CD14-positive monocyte (primary cell): Measurements from ENCODE around the gene SIX5. TPM values are rescaled to one million over a fixed set of nuclear protein-coding genes. Genes with fewer than 3 reads are reported as not detected.
A peak's percentile ranks its signal among the peaks of the same experiment; 100 is the strongest.

Source experiments
- DNase-seq, 3 donors: peaks; one replicate each; pipeline ENCODE4 v3.0.0-alpha.2; 2011 to 2022
- H2AFZ ChIP-seq: 2 replicates; pipeline ENCODE4 v1.6.0; 2012; ENCODE audit warnings: mild to moderate bottlenecking, low read depth, low read length, inconsistent platforms; ENCODE audit not compliant: insufficient read depth, poor library complexity, severe bottlenecking
- H3K27ac ChIP-seq, 2 donors: 1 replicate in 1 of 2; 2 replicates in 1 of 2; pipeline ENCODE4 v1.5.1; 2012 to 2013; ENCODE audit warnings: low read length in 2 of 2, control low read depth in 1 of 2, inconsistent platforms in 1 of 2, low read depth in 1 of 2, mild to moderate bottlenecking in 1 of 2
- H3K27me3 ChIP-seq, 2 donors: one replicate each; pipeline versions ENCODE4 v1.6.0 to v1.6.1; 2011 to 2013; ENCODE audit warnings: low read length in 2 of 2; ENCODE audit not compliant: control insufficient read depth in 2 of 2, insufficient read depth in 2 of 2
- H3K36me3 ChIP-seq, 2 donors: replicated peaks in 1 of 2; 1 replicate in 1 of 2; 2 replicates in 1 of 2; pipeline versions ENCODE4 v1.5.1 to v1.6.1; 2012 to 2013; ENCODE audit warnings: low read length in 2 of 2, control low read depth in 1 of 2, inconsistent platforms in 1 of 2, mild to moderate bottlenecking in 1 of 2; ENCODE audit not compliant: insufficient read depth in 2 of 2, control insufficient read depth in 1 of 2
- H3K4me1 ChIP-seq, 2 donors: 1 replicate in 1 of 2; 2 replicates in 1 of 2; pipeline versions ENCODE4 v1.5.1 to v1.6.1; 2012 to 2013; ENCODE audit warnings: low read length in 2 of 2, control low read depth in 1 of 2, inconsistent platforms in 1 of 2, mild to moderate bottlenecking in 1 of 2, moderate library complexity in 1 of 2; ENCODE audit not compliant: insufficient read depth in 2 of 2, control insufficient read depth in 1 of 2
- H3K4me2 ChIP-seq: replicated peaks from 2 replicates; pipeline ENCODE3; 2012; ENCODE audit warnings: low read length, moderate library complexity, mild to moderate bottlenecking; ENCODE audit not compliant: poor library complexity, severe bottlenecking; ENCODE audit errors: extremely low read depth
- H3K4me3 ChIP-seq, 3 experiments: fragments of 200-600 bp in 1 of 3; sonication (generic) in 1 of 3; replicated peaks in 1 of 3; 1 replicate in 2 of 3; 2 replicates in 1 of 3; pipeline ENCODE4 v1.5.1; 2011 to 2013; ENCODE audit warnings: low read length in 3 of 3, mild to moderate bottlenecking in 3 of 3, control low read depth in 2 of 3, low read depth in 2 of 3, inconsistent platforms in 1 of 3, moderate library complexity in 1 of 3
- H3K79me2 ChIP-seq: 2 replicates; pipeline ENCODE4 v1.6.0; 2012; ENCODE audit warnings: mild to moderate bottlenecking, control low read depth, inconsistent platforms, low read length, moderate library complexity; ENCODE audit not compliant: insufficient read depth
- H3K9ac ChIP-seq: 2 replicates; pipeline ENCODE4 v1.6.0; 2017; ENCODE audit warnings: low read length, mild to moderate bottlenecking; ENCODE audit not compliant: insufficient read depth, poor library complexity, severe bottlenecking
- H3K9me3 ChIP-seq, 2 donors: replicated peaks in 1 of 2; 1 replicate in 1 of 2; 2 replicates in 1 of 2; pipeline versions ENCODE4 v1.5.1 to v1.6.1; 2012 to 2013; ENCODE audit warnings: low read length in 2 of 2, control low read depth in 1 of 2; ENCODE audit not compliant: control insufficient read depth in 1 of 2, insufficient read depth in 1 of 2
- H4K20me1 ChIP-seq: 2 replicates; pipeline ENCODE4 v1.6.0; 2012; ENCODE audit warnings: mild to moderate bottlenecking, low read length, control low read depth, moderate library complexity; ENCODE audit not compliant: insufficient read depth
- H3K27ac Mint-ChIP-seq, 7 donors: one replicate each; pipeline ENCODE4 v1.8.0; 2020; ENCODE audit warnings: mild to moderate bottlenecking in 7 of 7, mixed read lengths in 7 of 7, moderate library complexity in 6 of 7, inconsistent platforms in 2 of 7
- H3K27me3 Mint-ChIP-seq, 3 donors: one replicate each; pipeline ENCODE4 v1.8.0; 2021 to 2022; ENCODE audit warnings: low read depth in 3 of 3, mild to moderate bottlenecking in 3 of 3, mixed read lengths in 3 of 3, moderate library complexity in 3 of 3, inconsistent platforms in 1 of 3
- H3K36me3 Mint-ChIP-seq, 2 donors: one replicate each; pipeline ENCODE4 v1.8.0; 2020; ENCODE audit warnings: mixed read lengths in 2 of 2, inconsistent platforms in 1 of 2, mild to moderate bottlenecking in 1 of 2
- H3K4me1 Mint-ChIP-seq: one replicate; pipeline ENCODE4 v1.8.0; 2020; ENCODE audit warnings: mild to moderate bottlenecking, mixed read lengths
- H3K4me3 Mint-ChIP-seq, 2 donors: one replicate each; pipeline ENCODE4 v1.8.0; 2020; ENCODE audit warnings: mild to moderate bottlenecking in 2 of 2, mixed read lengths in 2 of 2, moderate library complexity in 1 of 2
- H3K9me3 Mint-ChIP-seq, 7 donors: one replicate each; pipeline ENCODE4 v1.8.0; 2020 to 2022; ENCODE audit warnings: mixed read lengths in 7 of 7, mild to moderate bottlenecking in 6 of 7, moderate library complexity in 6 of 7, inconsistent platforms in 2 of 7
- CTCF ChIP-seq: fragments of 200-600 bp; IDR thresholded peaks from one replicate; pipeline ENCODE4 v1.8.0; 2022; ENCODE audit warnings: antibody characterized with exemption, mild to moderate bottlenecking
- WGBS: methylation state at CpG from one replicate; pipeline ENCODE4 v1.1.5; 2013; ENCODE audit warnings: missing lambda C conversion rate; ENCODE audit not compliant: insufficient coverage; 5-methylcytosine and 5-hydroxymethylcytosine counted together
- intact Hi-C, 2 donors: fragments of 100-400 bp; cut with micrococcal nuclease; formaldehyde crosslinking; loops; one replicate each; pipeline versions ENCODE4 v1.15.0 to v1.15.1; 2023
- polyA plus RNA-seq, 3 donors: library from polyadenylated mRNA; depleted of rRNA in 1 of 3; unstranded in 2 of 3; stranded (reverse) in 1 of 3; fragments of 300-500 nt in 2 of 3; fragments of >200 nt in 1 of 3; fragmentation: Illumina TruSeq in 2 of 3; gene quantifications; 1 replicate in 2 of 3; 2 replicates in 1 of 3; pipeline ENCODE4 v1.2.3, GENCODE V29; 2012 to 2021

SIX5 gene
- polyA plus RNA-seq, 3 donors = 0.04 TPM; not detected in 2

- intact Hi-C loops = no loop called here
- Histone ChIP-seq H3K9me3 (peaks cover 16 to 36% of the 10 kb centered on the region in 2 donors), H3K4me2 (no peak overlapping the region), H3K4me1 (peaks cover 11 to 21% of the 10 kb centered on the region in 2 donors), H3K36me3 (no peaks in the 10 kb centered on the region), H3K4me3 (no peak overlapping the region), H3K9ac (no peak overlapping the region), H3K27me3 (peaks cover 61 to 100% of the 10 kb centered on the region in 2 donors), H3K27ac (no peak overlapping the region), H2AFZ (no peak overlapping the region), H4K20me1 (peaks cover 98% of the 10 kb centered on the region), H3K79me2 (no peaks in the 10 kb centered on the region)
- TF ChIP-seq CTCF = no peak
- Mint-ChIP-seq H3K27ac (no peak overlapping the region), H3K9me3 (peaks cover 3 to 46% (median 26%) of the 10 kb centered on the region in 7 donors), H3K36me3 (peaks cover 13 to 25% of the 10 kb centered on the region in 2 donors), H3K27me3 (peaks cover 96 to 100% (median 97%) of the 10 kb centered on the region in 3 donors), H3K4me3 (peak overlapping the region in 1 of 2 donors; percentile 82), H3K4me1 (peaks cover 18% of the 10 kb centered on the region)
- DNase-seq = no peak
- WGBS = 95% methylated on average over 13 of the region's 26 CpGs
Observed at GRCh38 chr19:45782820-45783785, 14.1 kb upstream of the SIX5 start.

- Mint-ChIP-seq H3K4me1 (peaks cover 18% of the 10 kb centered on the region), H3K4me3 (peak within 1 kb of the TSS in 1 of 2 donors; percentile 82)
Observed at GRCh38 chr19:45782162-45782691, 13.2 kb upstream of the SIX5 start, which contains the start of gene DMPK. TSS of gene DMPK (minus strand) at chr19:45782490. CDS start at chr19:45782352, 138 bp downstream.

More at GRCh38 chr19:45782162-45782691, 13.2 kb upstream of the SIX5 start, which contains the start of gene DMPK:
- no peak for TF ChIP-seq CTCF
- Histone ChIP-seq H3K9me3 (peaks cover 16 to 31% of the 10 kb centered on the region in 2 donors), H3K4me3 (no peak within 1 kb of the TSS), H3K9ac (no peak within 1 kb of the TSS), H3K79me2 (no peaks in the 10 kb centered on the region), H3K36me3 (no peaks in the 10 kb centered on the region), H2AFZ (no peak within 1 kb of the TSS), H4K20me1 (peaks cover 99% of the 10 kb centered on the region), H3K4me1 (peaks cover 11 to 21% of the 10 kb centered on the region in 2 donors), H3K4me2 (no peak within 1 kb of the TSS), H3K27ac (no peak within 1 kb of the TSS), H3K27me3 (peaks cover 54 to 100% of the 10 kb centered on the region in 2 donors)
- intact Hi-C loops = no loop called here
- Mint-ChIP-seq H3K27me3 (peaks cover 93 to 100% (median 97%) of the 10 kb centered on the region in 3 donors), H3K36me3 (peaks cover 15 to 18% of the 10 kb centered on the region in 2 donors), H3K9me3 (peaks cover 3 to 43% (median 23%) of the 10 kb centered on the region in 7 donors), H3K27ac (peak within 1 kb of the TSS in 1 of 7 donors; percentile 27)
- 65% methylated on average over 14 of the region's 18 CpGs for WGBS
- no peak for DNase-seq
